ENCODE data around the gene FEM1B. TPM values are rescaled to one million over a fixed set of nuclear protein-coding genes. Genes with fewer than 3 reads are reported as not detected.
A peak's percentile ranks its signal among the peaks of the same experiment; 100 is the strongest.

The FEM1B gene
- total RNA-seq, 1 donor from 2014 or later, result 21.5 TPM

GRCh38 chr15:68303134-68303533 lies 25.6 kb downstream of the FEM1B start:
- DNase-seq (ENCODE audit: low spot score), result no peak
- no peak for ATAC-seq

DNA sequence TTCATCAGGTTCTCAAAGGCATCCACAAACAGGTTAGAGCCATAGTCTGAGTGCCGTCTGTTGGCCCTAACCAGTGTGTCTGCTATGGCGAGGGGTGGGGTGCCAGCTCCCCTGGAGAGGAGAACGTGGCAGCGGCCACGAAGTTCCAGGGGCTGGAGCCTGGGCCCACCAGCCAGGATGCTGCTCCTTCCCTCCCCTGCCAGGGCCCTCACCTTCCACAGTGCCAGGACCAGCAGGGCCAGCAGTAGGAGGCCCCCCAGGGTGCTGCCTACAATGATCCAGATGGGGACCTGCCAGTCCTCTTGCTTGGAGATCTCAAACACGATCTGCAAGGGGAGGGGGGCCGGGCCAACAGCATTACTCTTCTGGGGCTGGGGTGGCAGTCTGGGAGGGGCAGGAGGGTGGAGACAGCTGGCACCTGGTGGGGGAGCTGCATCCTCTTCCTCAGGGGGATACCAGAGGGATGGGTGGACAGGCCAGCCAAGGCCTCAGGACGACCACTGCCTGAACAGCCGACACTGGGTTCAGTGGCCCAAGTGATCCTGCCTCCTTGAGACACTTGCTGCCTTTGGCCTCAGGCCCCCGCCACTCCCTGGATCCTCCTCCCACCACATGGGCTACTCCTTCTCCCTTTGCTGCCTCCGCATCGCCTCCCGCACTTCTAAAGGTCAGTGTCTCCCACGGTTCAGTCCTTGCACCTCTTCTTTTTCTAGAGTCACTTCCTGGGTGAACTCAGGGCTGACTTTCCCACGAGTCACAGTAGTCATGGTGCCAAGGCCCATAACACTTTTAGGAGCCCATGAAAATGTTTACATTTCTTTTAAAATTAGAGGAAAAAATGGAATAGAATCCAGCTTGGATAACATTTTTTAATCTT lies 26.3 kb downstream of the FEM1B start:
- peak; percentile 39 for DNase-seq (ENCODE audit: low spot score)
- no peak for ATAC-seq

- ATAC-seq (no peak), DNase-seq (ENCODE audit: low spot score) (peak; percentile 39)
These were observed 27.2 kb downstream of the FEM1B start for GRCh38 chr15:68304589-68305337.

GRCh38 chr15:68305420-68305871 lies 27.9 kb downstream of the FEM1B start:
- DNase-seq (ENCODE audit: low spot score) (peak; percentile 39), ATAC-seq (no peak)

GRCh38 chr15:68307131-68307928 lies 29.8 kb downstream of the FEM1B start:
- ATAC-seq (no peak), DNase-seq (ENCODE audit: low spot score) (peak; percentile 44)

GRCh38 chr15:68309024-68309423 lies 31.5 kb downstream of the FEM1B start:
- DNase-seq (ENCODE audit: low spot score), result no peak
- no peak for ATAC-seq

DNA sequence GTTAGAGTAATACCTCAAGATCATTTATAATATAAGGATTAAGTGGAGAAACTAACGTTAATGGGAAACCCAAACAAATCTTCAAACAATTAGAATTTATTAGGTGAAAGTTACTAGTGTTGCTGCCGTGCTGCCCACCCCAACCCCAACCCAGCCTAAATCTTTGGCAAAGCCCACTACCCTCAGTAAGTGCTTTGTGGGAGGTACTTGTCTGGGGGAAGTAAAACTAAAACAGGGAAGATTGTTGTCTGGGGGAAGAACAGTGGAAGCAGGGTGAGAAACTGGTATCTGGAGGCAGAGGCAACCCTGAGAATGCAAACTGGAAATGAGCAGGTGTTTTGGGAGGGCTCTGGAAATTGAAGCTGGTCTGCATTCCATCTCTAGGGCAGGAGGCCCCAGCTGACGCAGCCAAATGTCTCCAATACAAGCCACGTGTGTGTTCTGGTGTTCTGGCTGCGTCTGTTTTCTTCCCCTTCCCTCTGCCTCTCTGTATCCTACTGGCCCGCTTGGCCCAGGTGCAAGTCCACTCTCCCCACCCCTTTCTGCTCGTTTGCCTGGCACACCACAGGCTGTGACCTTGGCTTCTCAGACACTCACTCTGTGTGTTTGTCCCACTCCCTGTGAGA lies 32.7 kb downstream of the FEM1B start:
- DNase-seq (ENCODE audit: low spot score) (peak; percentile 63), ATAC-seq (peak; percentile 69)

GRCh38 chr15:68310804-68311463 lies 33.4 kb downstream of the FEM1B start:
- ATAC-seq, result no peak
- peak; percentile 41 for DNase-seq (ENCODE audit: low spot score)

- no peak for ATAC-seq
- peak; percentile 38 for DNase-seq (ENCODE audit: low spot score)
These were observed 33.9 kb downstream of the FEM1B start for GRCh38 chr15:68311464-68311835.

GRCh38 chr15:68311859-68312557 lies 34.5 kb downstream of the FEM1B start:
- peak; percentile 24 for DNase-seq (ENCODE audit: low spot score)

GRCh38 chr15:68312701-68313204 lies 35.2 kb downstream of the FEM1B start:
- ATAC-seq, result no peak
- DNase-seq (ENCODE audit: low spot score), result peak; percentile 37

More at GRCh38 chr15:68311859-68312557, 34.5 kb downstream of the FEM1B start:
- ATAC-seq, result no peak

- DNase-seq (ENCODE audit: low spot score) (peak; percentile 24), ATAC-seq (no peak)
These were observed 36.2 kb downstream of the FEM1B start for GRCh38 chr15:68313501-68314410.

GRCh38 chr15:68314563-68314962 lies 37.0 kb downstream of the FEM1B start:
- peak; percentile 21 for DNase-seq (ENCODE audit: low spot score)
- no peak for ATAC-seq

DNA sequence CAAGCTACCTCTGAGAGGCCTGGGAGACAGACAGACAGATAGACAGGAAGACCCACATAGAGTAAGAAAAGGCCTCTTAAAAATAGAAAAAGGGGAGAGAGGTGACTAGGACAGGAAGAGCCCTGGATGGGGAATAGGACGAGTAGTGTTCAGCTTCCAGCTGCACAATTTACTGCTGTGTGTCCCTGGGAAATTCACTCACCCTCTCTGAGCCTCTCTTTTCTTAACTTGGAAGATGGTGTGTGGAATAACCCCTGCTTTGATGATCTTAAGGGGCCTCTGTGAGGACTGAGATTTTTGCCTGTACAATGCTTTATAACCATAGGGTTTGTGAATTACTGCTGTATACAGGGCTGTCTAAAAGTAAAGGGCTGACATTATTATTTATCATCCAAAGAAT lies 37.5 kb downstream of the FEM1B start:
- no peak for DNase-seq (ENCODE audit: low spot score)
- no peak for ATAC-seq

GRCh38 chr15:68315495-68316031 lies 38.0 kb downstream of the FEM1B start:
- DNase-seq (ENCODE audit: low spot score) (peak; percentile 38), ATAC-seq (no peak)

- ATAC-seq (peak; percentile 53), DNase-seq (ENCODE audit: low spot score) (peak; percentile 38)
These were observed 38.7 kb downstream of the FEM1B start for GRCh38 chr15:68316061-68316804.
